HEK293T (cell line): ENCODE data around the gene RENBP.
"Not testable (repeated sequence)": the region's sequence is repeated elsewhere in the genome, so short reads cannot be mapped to it uniquely, and the experiment has no call there.

Experiments
- CTCF ChIA-PET: fragments of 350-600 bp; formaldehyde crosslinking; extraction: SDS; loops from one replicate; lab custom pipeline; 2021; ENCODE audit warnings: antibody characterized with exemption, inconsistent platforms; lab: Yijun Ruan, JAX
- POLR2A ChIA-PET: fragments of 350-600 bp; formaldehyde crosslinking; extraction: SDS; loops from one replicate; lab custom pipeline; 2020; ENCODE audit warnings: antibody characterized with exemption, inconsistent platforms; lab: Yijun Ruan, JAX
- DNase-seq: peaks from one replicate; pipeline ENCODE4 v3.0.0; 2012; ENCODE audit warnings: mixed read lengths; ENCODE audit errors: extremely low spot score
- ARNT ChIP-seq: fragments of 450-650 bp; IDR thresholded peaks from 2 replicates; pipeline ENCODE4 v1.6.1; 2017; ENCODE audit warnings: mild to moderate bottlenecking
- BHLHE40 ChIP-seq: fragments of 450-650 bp; IDR thresholded peaks from 2 replicates; pipeline ENCODE4 v1.6.1; 2016; ENCODE audit warnings: mild to moderate bottlenecking, moderate library complexity, borderline replicate concordance
- CTBP1 ChIP-seq: fragments of 450-650 bp; IDR thresholded peaks from 2 replicates; pipeline ENCODE4 v1.6.1; 2016; ENCODE audit warnings: borderline replicate concordance
- ELF4 ChIP-seq: fragments of 450-650 bp; IDR thresholded peaks from 2 replicates; pipeline ENCODE4 v1.6.1; 2017; ENCODE audit warnings: antibody characterized with exemption
- FOXA1 ChIP-seq: fragments of 450-650 bp; IDR thresholded peaks from 2 replicates; pipeline ENCODE4 v1.6.1; 2016; ENCODE audit warnings: mild to moderate bottlenecking
- FOXK2 ChIP-seq: fragments of 450-650 bp; IDR thresholded peaks from 2 replicates; pipeline ENCODE4 v1.6.1; 2016; ENCODE audit warnings: mild to moderate bottlenecking
- FOXM1 ChIP-seq: fragments of 450-650 bp; IDR thresholded peaks from 2 replicates; pipeline ENCODE4 v1.6.1; 2017; ENCODE audit warnings: mild to moderate bottlenecking, borderline replicate concordance
- HDGF ChIP-seq: fragments of 450-650 bp; IDR thresholded peaks from 2 replicates; pipeline ENCODE4 v1.6.1; 2017; ENCODE audit warnings: antibody characterized with exemption, borderline replicate concordance
- L3MBTL2 ChIP-seq: fragments of 450-650 bp; conservative IDR thresholded peaks from 2 replicates; pipeline ENCODE4 v1.6.1; 2016; ENCODE audit warnings: mild to moderate bottlenecking
- LEF1 ChIP-seq: fragments of 450-650 bp; IDR thresholded peaks from 2 replicates; pipeline ENCODE4 v1.6.1; 2017; ENCODE audit warnings: mild to moderate bottlenecking, borderline replicate concordance
- NFRKB ChIP-seq: fragments of 450-650 bp; IDR thresholded peaks from 2 replicates; pipeline ENCODE4 v1.6.1; 2016; ENCODE audit warnings: mild to moderate bottlenecking, moderate library complexity
- SP1 ChIP-seq: fragments of 450-650 bp; IDR thresholded peaks from 2 replicates; pipeline ENCODE4 v1.6.1; 2017
- SUZ12 ChIP-seq: fragments of 450-650 bp; IDR thresholded peaks from 2 replicates; pipeline ENCODE4 v1.6.1; 2016; ENCODE audit warnings: mild to moderate bottlenecking
- TARDBP ChIP-seq: fragments of 450-650 bp; IDR thresholded peaks from 2 replicates; pipeline ENCODE4 v1.6.1; 2016
- ZNF384 ChIP-seq: fragments of 450-650 bp; IDR thresholded peaks from 2 replicates; pipeline ENCODE4 v1.6.1; 2016
- TF ChIP-seq, protein P1 (sequence below): fragments of 450-650 bp; IDR thresholded peaks from 2 replicates; pipeline ENCODE4 v1.6.1; 2016

Gene RENBP

DNA sequence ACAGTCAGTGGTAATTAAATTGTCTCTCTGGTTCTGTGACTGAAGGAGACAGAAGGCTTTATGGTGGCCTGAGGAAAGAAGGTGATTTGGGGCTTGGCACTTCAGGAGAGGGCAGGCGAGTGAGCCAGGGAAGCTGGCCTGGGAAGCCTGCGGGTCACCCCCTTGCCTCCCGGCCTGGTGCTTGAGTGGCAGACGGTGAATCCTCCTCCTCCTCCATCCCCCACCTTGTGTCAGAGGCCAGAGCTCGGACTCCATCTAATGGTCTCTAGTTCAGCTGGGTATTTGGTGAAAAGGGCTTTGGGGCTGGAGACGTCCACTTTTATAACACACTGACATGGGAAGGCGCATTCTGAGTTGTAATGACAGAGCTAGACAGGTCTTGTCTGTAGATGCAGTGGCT, 36.8 kb upstream of the RENBP start:
- no peak for TF ChIP-seq LEF1
- TF ChIP-seq L3MBTL2: no peak
- TF ChIP-seq BHLHE40: no peak
- no peak for TF ChIP-seq CTBP1
- no peak for TF ChIP-seq TARDBP
- TF ChIP-seq ELF4: no peak
- TF ChIP-seq HDGF: no peak
- TF ChIP-seq ARNT: no peak
- TF ChIP-seq, protein P1, sequence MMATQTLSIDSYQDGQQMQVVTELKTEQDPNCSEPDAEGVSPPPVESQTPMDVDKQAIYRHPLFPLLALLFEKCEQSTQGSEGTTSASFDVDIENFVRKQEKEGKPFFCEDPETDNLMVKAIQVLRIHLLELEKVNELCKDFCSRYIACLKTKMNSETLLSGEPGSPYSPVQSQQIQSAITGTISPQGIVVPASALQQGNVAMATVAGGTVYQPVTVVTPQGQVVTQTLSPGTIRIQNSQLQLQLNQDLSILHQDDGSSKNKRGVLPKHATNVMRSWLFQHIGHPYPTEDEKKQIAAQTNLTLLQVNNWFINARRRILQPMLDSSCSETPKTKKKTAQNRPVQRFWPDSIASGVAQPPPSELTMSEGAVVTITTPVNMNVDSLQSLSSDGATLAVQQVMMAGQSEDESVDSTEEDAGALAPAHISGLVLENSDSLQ: no peak
- TF ChIP-seq FOXM1: no peak
- TF ChIP-seq FOXA1: no peak
- TF ChIP-seq FOXK2: no peak
- no peak for TF ChIP-seq NFRKB
- no peak for TF ChIP-seq SP1
- TF ChIP-seq SUZ12: no peak
- TF ChIP-seq ZNF384: no peak
- ChIA-PET CTCF (no interaction called here), POLR2A (interaction anchor here (1.0 to 1.1 kb wide), 2 partner anchors 8 to 10 kb away, joined by 3 to 4 read pairs; partner anchors contain the start of genes HCFC1 and TMEM187)
- no peak for DNase-seq

DNA sequence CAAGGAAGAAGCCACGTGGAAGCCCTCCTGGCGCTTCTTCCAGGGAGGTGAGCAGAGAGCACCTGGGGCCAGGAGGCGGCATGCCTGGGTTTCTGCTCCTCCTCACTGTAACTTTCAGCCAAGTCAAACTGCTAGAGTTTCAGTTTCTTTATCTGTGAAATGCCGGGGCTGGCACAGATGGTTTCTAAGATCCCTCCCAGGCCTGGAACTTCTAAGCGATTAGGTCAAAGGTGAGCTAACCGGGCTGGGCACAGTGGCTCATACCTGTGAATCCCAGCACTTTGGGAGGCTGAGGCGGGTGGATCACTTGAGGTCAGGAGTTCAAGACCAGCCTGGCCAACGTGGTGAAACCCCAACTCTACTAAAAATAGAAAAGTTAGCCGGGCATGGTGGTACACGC, 36.0 kb upstream of the RENBP start:
- POLR2A ChIA-PET: interaction anchor here (1.0 kb wide), 1 partner anchor 9 kb away, joined by 3 read pairs; the partner anchor contains the start of gene HCFC1
- CTCF ChIA-PET, DNase-seq: not testable (repeated sequence)

DNA sequence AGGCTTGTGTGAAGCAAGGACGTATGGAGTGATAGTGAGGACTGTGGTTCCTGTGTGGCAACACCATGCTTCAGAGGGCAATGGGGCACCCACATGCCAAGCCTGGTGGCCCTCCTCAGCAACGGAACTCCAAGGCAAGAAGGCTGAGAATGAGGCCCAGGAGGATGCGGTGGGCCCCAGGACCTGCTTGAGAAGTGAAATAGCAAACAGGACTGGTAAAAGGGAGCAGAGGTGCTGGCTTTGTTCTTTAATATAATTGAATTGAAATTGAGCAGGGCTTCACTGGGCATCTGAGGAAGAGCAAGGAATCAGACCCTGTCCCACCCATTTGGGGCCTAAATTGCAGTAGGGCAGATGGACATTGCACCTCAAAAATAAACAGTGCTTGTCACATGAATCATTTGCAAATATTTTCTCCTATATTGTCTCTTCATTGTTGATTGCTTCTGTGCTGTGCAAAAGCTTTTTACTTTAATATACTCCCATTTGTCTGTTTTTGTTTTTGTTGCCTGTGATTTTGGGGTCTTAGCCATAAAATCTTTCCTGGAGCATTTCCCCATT, 30.4 kb upstream of the RENBP start:
- no peak for DNase-seq
- no peak for TF ChIP-seq TARDBP
- TF ChIP-seq, protein P1: no peak
- TF ChIP-seq FOXK2: no peak
- no peak for TF ChIP-seq ELF4
- TF ChIP-seq CTBP1: no peak
- no peak for TF ChIP-seq ARNT
- TF ChIP-seq SUZ12: no peak
- TF ChIP-seq L3MBTL2: no peak
- TF ChIP-seq BHLHE40: no peak
- TF ChIP-seq FOXA1: no peak
- no peak for TF ChIP-seq FOXM1
- TF ChIP-seq LEF1: no peak
- TF ChIP-seq ZNF384: no peak
- no peak for TF ChIP-seq SP1
- TF ChIP-seq HDGF: no peak
- TF ChIP-seq NFRKB: no peak
- ChIA-PET POLR2A (interaction anchor here (1.4 to 1.5 kb wide), 3 partner anchors 13 to 50 kb away, joined by 3 to 5 read pairs (median 3); no protein-coding TSS in a partner anchor), CTCF (no interaction called here)

DNA sequence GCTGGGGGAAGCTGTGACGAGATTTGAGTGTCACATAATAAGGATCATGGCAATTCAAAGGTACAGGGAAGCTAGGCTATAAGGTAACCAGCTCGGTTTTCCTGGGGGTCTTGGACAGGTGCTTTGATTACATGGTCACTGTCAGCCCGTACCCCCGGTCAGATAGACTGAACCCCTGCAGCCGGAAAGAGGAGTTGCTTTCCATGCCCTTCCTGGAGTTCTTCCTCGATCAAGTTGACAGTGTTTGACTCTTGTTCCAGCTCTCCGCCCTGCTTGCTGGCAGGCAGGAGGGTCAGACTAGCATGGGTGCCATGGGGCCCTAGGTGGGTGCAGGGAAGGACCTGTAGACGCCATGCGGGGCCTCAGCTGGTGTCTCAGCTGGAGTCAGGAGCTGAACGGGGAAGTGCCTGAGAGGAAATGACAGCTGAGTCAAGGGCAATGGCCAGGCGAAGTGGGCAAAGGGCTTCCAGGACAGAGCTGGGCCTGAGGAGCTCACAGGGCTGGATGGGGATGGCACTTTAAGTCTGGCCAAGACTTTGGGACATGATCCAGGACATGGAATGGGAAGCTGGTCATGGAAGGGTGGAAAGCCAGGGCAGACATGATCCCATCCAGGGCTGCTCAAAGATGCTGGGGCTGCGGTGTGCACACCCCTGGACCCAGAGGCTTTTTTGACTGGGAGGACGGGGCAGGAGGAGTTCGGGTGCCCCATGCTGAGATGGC, 29.7 kb upstream of the RENBP start:
- CTCF ChIA-PET: no interaction called here
- no peak for DNase-seq
- TF ChIP-seq BHLHE40 (no peak), SUZ12 (no peak), FOXM1 (no peak), FOXA1 (no peak), ARNT (no peak), L3MBTL2 (no peak), LEF1 (no peak), SP1 (no peak), NFRKB (no peak), CTBP1 (no peak), ELF4 (no peak), ZNF384 (no peak), HDGF (no peak), FOXK2 (no peak), TARDBP (no peak)
- TF ChIP-seq, protein P1: no peak
- POLR2A ChIA-PET: interaction anchor here (0.7 to 3.3 kb wide), 6 partner anchors 13 to 341 kb away, joined by 3 to 15 read pairs (median 4); no protein-coding TSS in a partner anchor

DNA sequence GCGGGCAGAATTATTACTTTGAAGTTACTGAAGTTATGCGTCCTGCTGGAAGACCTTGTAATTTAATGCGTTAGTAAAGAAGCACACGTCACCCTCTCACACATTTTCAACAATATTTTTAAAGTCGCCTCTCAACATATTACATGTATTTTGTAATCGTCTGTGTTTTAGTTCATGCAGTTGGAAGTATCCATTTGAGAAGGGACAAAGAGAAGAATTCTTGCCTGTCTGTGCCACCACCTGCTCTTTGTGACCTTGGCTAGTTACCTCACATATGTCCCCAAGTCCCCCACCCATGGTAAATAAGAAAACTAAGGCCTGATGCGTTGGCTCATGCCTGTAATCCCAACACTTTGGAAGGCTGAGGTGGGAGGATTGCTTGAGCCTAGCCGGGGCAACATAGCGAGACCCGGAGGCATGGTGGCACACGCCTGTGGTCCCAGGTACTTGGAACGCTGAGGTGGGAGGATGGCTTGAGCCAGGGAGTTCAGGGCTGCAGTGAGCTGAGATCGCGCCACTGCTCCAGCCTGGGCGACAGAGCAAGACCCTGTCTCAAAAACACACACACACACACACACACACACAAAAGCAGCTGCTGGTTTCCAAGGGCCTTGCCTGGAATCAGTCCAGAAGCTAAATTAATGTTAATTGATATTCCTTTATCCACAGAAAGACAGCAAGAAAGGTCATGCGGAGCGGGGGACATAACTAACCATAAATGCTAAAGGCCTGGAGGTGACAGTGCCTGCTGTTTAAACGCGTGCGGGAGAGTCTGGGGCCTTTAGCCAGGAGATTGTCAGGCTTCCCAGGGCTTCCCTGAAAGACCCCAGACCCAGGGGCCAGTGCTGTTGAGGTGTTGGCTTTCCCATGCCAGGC, 28.9 kb upstream of the RENBP start:
- DNase-seq: no peak
- ChIA-PET CTCF (interaction anchor here (1.1 kb wide), 1 partner anchor 434 kb away, joined by 3 read pairs; no protein-coding TSS in a partner anchor), POLR2A (interaction anchor here (0.6 to 3.3 kb wide), 15 partner anchors 8 to 534 kb away, joined by 3 to 15 read pairs (median 4); no protein-coding TSS in a partner anchor)
- TF ChIP-seq ZNF384 (no peak), FOXA1 (no peak), L3MBTL2 (peak; percentile 7; the same call in 1 of the 2 replicates)
